Measurements from ENCODE around the gene ARTN. TPM values are rescaled to one million over a fixed set of nuclear protein-coding genes. Genes with fewer than 3 reads are reported as not detected.
A peak's percentile ranks its signal among the peaks of the same experiment; 100 is the strongest.

ARTN gene, protein sequence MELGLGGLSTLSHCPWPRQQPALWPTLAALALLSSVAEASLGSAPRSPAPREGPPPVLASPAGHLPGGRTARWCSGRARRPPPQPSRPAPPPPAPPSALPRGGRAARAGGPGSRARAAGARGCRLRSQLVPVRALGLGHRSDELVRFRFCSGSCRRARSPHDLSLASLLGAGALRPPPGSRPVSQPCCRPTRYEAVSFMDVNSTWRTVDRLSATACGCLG
- 1 to 10 TPM; 2.5 to 4.2 TPM for total RNA-seq
- long read RNA-seq, donor 1, partial matches to known transcripts: 0 of 1 reads
- long read RNA-seq, donor 1, other reads (novel, unspliced or antisense): 1 of 1 reads
- long read RNA-seq, donor 2: 0 reads

DNA sequence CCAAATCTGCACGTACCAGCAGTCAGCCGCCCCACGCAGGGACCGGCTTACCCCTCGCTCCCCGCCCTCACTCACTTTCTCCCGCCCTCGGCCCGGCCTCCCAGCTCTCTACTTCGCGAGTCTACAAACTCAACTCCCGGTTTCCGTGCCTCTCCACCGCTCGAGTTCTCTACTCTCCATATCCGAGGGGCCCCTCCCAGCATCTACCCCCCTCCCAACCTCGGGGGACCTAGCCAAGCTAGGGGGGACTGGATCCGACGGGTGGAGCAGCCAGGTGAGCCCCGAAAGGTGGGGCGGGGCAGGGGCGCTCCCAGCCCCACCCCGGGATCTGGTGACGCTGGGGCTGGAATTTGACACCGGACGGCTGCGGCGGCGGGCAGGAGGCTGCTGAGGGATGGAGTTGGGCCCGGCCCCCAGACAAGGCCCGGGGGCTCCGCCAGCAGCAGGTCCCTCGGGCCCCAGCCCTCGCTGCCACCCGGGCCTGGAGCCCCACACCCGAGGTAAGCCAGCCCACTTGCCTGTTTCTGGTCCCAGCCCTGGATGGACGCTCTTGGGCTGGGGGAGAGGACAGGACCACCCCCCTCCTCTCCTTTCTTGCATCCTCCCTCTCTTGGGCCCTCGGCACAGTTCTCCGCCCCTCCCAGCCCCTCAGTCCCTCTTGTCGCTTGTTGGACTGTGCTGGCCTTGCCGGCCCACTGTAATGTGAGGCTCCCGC is at the start of gene ARTN:
TSS of gene ARTN (plus strand) at position 416 of the 715 bp plus-strand sequence. CDS start 1,856 bp downstream, outside the sequence.
- DNase-seq (ENCODE audit: low spot score): peak; percentile 70
- intact Hi-C loops (cut with DNase I): loop anchor here in 1 of 2 donors (2.0 kb wide), 1 partner anchor 169 kb away; no protein-coding TSS in a partner anchor

DNA sequence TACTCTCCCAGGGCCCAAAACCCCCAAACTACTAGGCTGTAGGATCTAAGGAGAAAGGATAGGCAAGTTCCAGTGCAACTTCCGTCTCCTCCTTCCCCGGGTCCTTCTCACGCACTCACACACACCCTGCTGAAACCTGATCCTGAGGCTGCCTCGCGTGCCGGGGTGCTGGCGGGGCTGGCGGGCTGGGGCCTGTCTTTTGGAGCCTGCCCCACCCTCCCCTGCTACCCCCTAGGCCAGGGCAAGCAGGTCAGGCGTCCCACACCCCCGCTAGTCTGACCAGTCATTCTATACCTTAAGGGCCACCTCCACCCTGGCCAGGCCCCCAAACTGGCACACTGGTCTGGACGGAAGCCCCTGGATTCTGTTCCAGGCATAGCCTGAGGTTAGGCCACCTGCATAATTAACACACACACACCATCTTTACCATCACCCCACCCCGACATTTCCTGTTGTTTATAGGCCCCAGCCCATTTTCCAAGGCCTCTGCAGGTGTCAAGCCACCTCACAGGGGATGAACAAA is 48.3 kb upstream of the ARTN start:
- DNase-seq (ENCODE audit: low spot score): no peak
- intact Hi-C loops (cut with DNase I): no loop called here

DNA sequence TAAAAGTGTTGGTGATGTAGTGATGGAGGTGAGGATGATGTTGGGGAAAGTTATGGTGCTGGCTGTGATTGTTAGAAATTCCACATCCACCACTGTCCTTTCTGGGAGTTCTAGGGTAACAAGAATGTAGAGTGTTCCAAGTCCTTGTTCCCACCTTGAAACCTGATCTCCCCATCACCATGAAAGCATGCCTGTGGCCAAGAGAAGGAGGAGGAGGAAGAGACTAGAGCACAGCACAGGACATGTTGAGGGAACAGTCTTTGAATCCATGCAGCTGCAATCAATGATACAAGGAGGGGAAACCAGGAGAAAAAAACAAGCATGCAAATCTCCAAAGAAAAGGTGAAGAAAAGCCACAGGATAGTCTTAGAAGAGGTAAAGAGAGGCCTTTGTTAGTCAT is 45.9 kb upstream of the ARTN start:
- DNase-seq (ENCODE audit: low spot score): no peak
- intact Hi-C loops (cut with DNase I): no loop called here

DNA sequence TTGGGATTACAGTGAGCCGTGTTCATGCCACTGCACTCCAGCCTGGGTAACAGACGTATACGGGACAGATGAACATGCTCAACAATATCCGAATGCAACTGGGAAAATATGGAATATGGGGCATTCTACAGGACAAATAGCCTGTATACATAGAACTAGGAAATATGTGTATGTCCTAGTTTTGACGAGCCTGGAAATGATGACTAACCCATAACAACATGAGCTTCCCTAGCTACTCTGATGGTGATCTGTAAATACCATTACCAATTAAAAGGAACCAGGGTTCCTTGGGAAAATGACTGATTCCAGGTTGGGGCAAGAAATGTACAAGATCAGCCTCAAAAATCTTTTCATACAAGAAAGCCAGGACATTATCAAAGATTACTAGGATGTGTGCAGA is 42.8 kb upstream of the ARTN start:
- intact Hi-C loops (cut with DNase I): no loop called here
- no peak for DNase-seq (ENCODE audit: low spot score)

DNA sequence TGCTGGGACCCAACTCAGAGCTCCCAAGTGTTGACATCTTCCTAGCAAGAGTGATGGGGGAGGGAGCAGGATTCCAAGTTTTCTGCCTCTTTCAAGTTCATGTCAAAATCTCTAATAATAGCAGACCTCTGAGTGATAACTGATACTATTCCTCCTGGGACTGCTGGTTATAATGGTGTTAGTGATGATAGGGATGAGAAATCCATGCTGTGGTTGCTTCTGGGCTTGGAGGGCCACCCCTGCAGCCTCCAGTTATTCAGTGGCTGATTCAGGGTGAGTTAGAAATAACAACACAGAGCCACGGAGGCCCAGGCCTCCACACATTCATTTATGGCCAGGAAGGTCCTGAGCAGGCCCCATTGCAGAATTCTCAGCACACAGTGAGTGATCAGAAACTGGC is 40.6 kb upstream of the ARTN start:
- DNase-seq (ENCODE audit: low spot score): no peak
- intact Hi-C loops (cut with DNase I): loop anchor here in 1 of 2 donors (2.0 kb wide), 1 partner anchor 24 kb away; no protein-coding TSS in a partner anchor

DNA sequence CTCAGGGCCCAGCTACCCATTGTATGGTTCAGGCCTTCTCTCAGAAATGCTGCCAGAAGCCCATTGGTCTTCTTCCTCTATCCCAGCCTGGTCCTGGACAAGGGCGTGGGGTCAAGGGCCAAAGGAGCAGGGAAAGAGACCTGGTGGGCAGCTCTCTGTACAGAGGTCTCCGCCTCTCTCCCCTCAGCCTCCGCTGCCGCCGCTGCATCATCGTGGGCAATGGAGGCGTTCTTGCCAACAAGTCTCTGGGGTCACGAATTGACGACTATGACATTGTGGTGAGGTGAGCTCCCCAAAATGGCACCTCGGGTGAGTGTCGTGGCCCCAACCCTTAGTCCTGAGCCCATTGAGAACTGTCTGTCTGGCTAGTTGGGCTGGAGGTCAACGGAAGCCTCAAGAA is 34.6 kb upstream of the ARTN start:
- DNase-seq (ENCODE audit: low spot score): no peak
- intact Hi-C loops (cut with DNase I): no loop called here

DNA sequence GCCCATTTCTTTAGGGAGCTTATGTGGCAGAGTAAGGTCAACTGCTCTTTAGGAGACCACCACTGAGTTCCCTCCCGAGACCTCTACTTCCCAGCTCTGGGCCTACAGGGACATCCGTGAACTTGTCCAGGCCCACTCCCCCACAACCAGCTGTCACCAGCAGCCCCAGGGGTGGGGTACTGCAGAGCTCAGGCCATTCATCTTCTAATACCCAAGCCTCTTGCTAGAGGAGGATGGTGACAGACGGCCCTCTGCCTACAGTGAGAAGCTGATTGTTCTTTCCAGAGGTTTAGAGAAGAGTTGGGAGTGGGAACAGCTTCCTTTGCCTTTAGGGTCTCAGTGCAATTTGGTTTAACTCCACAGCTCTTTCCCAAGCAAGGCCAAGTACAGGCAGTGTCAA is 33.2 kb upstream of the ARTN start:
- intact Hi-C loops (cut with DNase I): no loop called here
- DNase-seq (ENCODE audit: low spot score): no peak

DNA sequence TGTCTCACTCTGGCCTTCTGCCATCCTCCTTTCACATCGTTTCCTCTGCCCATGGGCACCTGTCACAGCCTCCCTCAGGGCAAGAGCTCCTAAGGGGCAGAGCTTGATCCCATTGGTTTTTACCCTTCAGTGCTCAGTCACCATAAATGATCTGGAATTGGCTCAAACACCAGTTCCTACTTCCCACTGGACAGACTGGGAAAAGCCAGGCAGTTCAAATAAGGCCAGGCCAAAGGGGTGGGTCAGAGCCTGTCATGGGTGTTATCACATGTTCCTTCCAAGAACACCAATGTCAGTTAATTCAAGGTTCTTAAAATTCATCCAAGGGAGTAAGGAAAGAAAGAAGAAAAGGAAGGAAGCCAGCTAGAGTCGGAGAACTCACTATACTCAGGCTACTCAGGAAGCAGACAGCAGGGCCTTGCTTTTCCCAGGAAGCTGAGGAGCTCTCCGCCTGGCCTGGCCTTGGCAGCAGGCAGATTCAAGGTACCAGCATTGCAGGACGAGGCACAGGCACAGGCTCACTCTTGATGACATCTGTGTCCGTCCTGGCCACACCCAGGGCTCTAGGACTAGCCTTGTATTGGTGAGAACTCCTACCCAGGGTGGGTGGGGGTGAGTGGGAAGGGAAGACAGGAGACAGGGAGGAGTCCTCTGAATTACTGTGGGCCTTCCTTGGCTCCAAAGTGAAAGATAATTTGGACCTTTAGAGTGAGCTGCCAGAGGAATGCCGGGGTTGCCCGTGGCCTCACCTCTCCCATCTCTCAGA is 32.2 kb upstream of the ARTN start:
- intact Hi-C loops (cut with DNase I): no loop called here
- no peak for DNase-seq (ENCODE audit: low spot score)

DNA sequence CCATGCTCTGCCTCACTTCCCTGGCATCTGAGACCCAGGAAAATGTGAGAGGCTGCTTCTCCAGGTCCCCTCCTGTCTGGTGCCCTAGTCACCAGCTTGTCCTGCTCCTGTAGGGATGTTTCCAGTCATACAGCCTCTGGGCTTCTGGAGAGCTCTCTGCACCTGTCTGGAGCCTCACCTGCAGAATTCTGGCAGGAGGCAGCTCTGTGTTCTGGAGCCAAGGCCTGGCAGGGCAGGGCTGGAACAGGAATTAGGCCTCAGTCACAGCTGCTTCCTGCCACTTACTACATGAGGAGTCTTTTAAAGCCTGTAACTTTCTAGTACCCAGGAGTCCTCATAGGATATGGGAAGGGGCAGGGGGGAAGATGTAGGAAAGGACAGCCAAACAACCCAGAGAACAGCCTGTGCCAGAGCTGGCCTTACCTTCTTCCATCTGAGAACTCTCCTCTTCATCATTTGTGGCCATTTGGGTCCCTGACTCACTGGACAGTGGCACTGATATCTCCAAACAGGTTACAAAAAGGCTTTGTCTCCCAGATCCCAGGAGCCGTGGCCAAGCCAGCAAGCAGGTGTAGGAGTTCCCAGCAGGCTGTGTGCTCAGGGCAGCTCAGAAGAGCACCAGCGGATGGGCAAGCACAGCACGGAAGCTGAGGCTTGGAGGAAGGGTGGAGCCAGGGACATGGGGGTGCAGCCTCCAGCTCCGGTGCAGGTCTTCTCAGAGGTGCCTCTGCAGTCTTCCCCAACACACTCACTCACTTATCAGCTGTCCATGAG is 31.4 kb upstream of the ARTN start:
- DNase-seq (ENCODE audit: low spot score): no peak
- intact Hi-C loops (cut with DNase I): no loop called here

DNA sequence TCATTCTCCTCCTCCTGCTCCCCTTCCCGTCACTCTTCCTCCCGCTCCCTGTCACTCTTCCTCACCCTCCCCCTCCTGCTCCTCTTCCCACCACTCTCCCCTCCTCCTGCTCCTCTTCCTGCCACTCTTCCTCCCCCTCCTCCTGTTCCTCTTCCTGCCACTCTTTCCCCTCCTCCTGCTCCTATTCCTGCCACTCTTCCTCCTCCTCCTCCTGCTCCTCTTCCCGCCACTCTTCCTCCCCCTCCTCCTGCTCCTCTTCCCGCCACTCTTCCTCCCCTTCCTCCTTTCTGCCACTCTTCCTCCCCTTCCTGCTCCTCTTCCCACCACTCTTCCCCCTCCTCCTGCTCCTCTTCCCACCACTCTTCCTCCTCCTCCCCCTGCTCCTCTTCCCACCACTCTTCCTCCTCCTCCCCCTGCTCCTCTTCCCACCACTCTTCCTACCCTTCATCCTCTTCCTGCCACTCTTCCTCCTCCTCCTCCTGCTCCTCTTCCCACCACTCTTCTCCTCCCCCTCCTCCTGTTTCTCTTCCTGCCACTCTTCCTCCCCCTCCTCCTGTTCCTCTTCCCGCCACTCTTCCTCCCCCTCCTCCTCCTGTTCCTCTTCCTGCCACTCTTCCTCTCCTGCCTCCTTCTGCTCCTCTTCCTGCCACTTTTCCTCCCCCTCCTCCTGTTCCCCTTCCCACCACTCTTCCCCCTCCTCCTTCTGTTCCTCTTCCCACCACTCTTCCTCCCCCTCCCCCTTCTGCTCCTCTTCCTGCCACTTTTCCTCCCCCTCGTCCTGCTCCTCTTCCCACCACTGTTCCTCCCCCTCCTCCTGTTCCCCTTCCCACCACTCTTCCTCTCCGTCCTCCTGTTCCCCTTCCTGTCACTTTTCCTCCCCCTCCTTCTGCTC is 28.7 kb upstream of the ARTN start:
- intact Hi-C loops (cut with DNase I): no loop called here
- no peak for DNase-seq (ENCODE audit: low spot score)

DNA sequence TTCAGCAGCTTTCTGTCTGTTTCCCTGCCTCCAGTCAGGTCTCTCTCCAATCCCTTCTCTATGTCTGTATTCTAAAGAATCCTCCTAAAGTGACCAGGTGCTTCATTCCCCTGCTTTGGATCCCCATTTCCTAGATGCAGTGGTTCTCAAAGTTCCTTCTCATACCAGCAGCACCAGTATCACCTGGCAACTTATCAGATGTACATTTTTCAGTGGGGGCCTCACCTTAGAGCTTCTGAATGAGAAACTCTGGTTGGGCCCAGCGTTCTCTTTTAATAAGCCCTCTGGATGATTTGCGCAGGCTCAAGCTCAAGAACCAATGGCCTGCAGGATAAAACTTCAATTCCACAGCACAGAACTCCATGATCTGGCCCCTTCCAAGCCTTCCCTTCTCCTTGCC is 25.4 kb upstream of the ARTN start:
- no peak for DNase-seq (ENCODE audit: low spot score)
- intact Hi-C loops (cut with DNase I): no loop called here

DNA sequence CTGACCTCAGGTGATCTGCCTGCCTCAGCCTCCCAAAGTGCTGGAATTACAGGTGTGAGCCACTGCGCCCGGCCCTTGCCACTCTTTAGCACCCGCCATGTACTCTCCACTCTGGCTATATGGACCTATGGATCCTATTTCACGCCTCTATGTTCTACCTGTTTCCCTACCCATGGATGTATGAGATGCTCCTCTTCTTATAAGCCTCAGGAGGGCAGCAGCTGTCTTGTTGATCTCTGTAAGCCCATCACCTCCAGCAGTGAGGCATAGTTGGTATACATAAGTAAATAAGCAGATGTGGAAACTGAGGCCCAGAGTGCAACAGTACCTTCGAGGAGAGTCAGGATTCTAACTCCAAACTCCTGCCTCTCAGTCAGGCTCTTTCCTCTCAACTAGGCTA is 24.7 kb upstream of the ARTN start:
- DNase-seq (ENCODE audit: low spot score): no peak

DNA sequence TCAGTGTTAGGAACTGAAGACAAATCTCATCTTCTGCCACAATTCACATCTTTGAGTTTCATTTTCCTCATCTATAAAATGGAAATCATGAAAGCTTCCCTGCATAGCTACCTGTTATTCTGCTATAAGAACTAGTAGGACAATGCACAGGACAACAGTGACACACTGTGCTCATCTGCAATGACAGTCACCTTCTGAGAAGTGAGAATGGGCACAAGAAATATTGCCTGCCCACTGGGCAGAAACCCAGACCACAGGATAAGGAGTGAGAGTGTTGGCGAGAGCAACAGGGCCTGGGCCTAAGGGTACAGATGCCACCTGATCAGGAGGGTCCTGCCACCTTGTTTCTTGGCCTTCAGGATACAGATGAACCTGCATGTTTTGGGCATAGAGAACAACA is 23.3 kb upstream of the ARTN start:
- intact Hi-C loops (cut with DNase I): no loop called here
- DNase-seq (ENCODE audit: low spot score): no peak

More for the DNA sequence above, 24.7 kb upstream of the ARTN start:
- intact Hi-C loops (cut with DNase I): no loop called here

DNA sequence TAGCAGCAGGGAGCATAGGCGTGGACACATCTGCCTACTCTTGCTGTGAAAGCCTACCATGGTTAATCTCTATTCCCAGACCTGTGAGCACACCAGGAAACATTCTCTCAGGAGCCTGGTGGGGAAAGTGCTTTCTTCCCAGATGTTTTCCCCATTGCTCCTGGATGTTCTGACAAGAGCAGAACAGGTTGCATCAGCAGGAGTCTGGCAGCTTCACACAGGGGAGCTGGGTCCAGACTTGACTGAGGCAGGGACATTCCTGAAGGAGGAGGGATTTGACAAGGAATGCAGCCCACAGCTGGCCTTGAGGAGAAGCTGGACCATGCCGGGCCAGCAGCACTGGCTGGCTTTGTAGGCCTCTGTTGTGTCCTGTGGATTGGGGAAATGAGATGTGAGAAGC is 21.0 kb upstream of the ARTN start:
- peak; percentile 76 for DNase-seq (ENCODE audit: low spot score)
- intact Hi-C loops (cut with DNase I): no loop called here

DNA sequence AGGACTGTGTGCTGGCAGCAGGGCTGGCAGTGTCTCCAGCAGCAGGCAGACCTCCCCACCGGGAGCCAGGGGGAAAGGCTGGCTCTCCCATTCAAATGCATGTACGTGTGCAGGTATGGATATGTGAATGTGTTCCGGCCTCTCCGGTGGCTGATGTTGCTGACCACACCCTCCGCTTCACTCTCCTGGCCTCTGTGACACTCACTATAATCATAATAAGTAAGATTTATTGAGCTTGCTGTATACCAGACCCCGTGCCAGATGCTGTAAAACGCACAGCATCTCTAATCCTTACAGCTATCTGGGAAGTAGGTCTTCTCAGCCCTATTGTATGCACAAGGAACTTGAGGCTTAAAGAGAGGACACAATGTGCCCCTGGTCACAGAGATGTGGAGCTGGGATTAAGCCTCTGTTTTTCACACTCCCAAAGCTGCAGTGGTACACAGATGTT is 20.5 kb upstream of the ARTN start:
- intact Hi-C loops (cut with DNase I): no loop called here
- no peak for DNase-seq (ENCODE audit: low spot score)

DNA sequence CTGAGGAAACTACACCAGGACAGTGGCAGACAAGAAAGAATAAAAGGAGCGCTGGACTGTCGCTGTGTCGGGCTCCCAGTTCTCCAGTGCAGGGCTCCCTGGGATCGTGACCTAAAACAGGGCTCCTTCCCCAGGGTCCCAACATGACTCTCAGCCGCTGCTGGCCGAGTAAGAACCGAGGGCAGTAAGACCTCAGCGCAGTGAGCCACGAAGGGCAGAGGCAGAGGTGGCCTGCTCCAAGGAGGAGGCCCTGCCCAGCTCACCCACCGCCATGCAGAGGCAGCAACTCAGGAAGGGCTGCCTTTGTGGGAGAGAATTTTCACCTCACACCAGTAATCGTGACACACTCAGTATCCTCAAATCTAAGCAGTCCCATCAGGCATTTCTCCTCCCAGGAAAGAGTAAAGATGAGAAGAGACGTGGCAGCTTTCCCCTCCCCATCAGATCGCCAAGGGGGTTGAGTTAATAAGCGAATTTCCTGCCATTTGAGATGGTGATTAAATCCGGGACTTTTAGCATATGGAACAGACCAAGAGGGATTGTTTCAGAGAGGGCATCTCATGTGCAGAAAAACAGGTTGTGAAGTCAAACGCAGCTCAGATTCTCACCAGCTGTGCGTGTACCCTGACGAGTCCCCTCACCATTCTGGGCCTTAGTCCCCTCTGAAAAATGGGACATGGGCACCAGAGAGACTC is 19.8 kb upstream of the ARTN start:
- intact Hi-C loops (cut with DNase I): no loop called here
- DNase-seq (ENCODE audit: low spot score): peak; percentile 24

All from posterior vena cava (tissue), 2 donors.